HEK293 (cell line): ENCODE data around the gene TAS2R42.
A peak's percentile ranks its signal among the peaks of the same experiment; 100 is the strongest.

Source experiments
- BCL6B ChIP-seq: fragments of 450-650 bp; formaldehyde crosslinking; IDR thresholded peaks from 2 replicates; pipeline ENCODE4 v1.5.1; 2017; ENCODE audit warnings: missing biosample characterization, missing genetic modification characterization
- MZF1 ChIP-seq: fragments of 450-650 bp; formaldehyde crosslinking; IDR thresholded peaks from 2 replicates; pipeline ENCODE4 v1.5.1; 2017; ENCODE audit warnings: missing biosample characterization, missing genetic modification characterization, borderline replicate concordance
- REST ChIP-seq: fragments of 450-650 bp; formaldehyde crosslinking; IDR thresholded peaks from 2 replicates; pipeline ENCODE4 v1.5.1; 2016; ENCODE audit warnings: missing biosample characterization, missing genetic modification characterization
- TCF7L2 ChIP-seq: IDR thresholded peaks from 2 replicates; pipeline ENCODE4 v1.6.1; 2011; ENCODE audit warnings: low read depth, mild to moderate bottlenecking, inconsistent platforms, low read length, moderate library complexity, borderline replicate concordance
- WT1 ChIP-seq: fragments of 450-650 bp; formaldehyde crosslinking; IDR thresholded peaks from 2 replicates; pipeline ENCODE4 v1.5.1; 2016; ENCODE audit warnings: missing biosample characterization, missing genetic modification characterization
- ZBTB17 ChIP-seq: fragments of 450-650 bp; formaldehyde crosslinking; IDR thresholded peaks from 2 replicates; pipeline ENCODE4 v1.5.1; 2016; ENCODE audit warnings: missing biosample characterization, missing genetic modification characterization
- ZFP37 ChIP-seq: fragments of 450-650 bp; formaldehyde crosslinking; IDR thresholded peaks from 2 replicates; pipeline ENCODE4 v1.5.1; 2016; ENCODE audit warnings: missing biosample characterization, missing genetic modification characterization
- ZNF140 ChIP-seq: fragments of 450-650 bp; formaldehyde crosslinking; IDR thresholded peaks from 2 replicates; pipeline ENCODE4 v1.5.1; 2016; ENCODE audit warnings: missing biosample characterization, missing genetic modification characterization
- ZNF292 ChIP-seq: fragments of 450-650 bp; formaldehyde crosslinking; IDR thresholded peaks from 2 replicates; pipeline ENCODE4 v1.5.1; 2016; ENCODE audit warnings: low read depth, missing biosample characterization, missing genetic modification characterization, borderline replicate concordance
- ZNF311 ChIP-seq: fragments of 450-650 bp; formaldehyde crosslinking; IDR thresholded peaks from 2 replicates; pipeline ENCODE4 v1.5.1; 2017; ENCODE audit warnings: missing biosample characterization, missing genetic modification characterization, borderline replicate concordance
- ZNF324 ChIP-seq: fragments of 450-650 bp; formaldehyde crosslinking; IDR thresholded peaks from 2 replicates; pipeline ENCODE4 v1.5.1; 2016; ENCODE audit warnings: missing biosample characterization, missing genetic modification characterization
- ZNF350 ChIP-seq: fragments of 450-650 bp; formaldehyde crosslinking; IDR thresholded peaks from 2 replicates; pipeline ENCODE4 v1.5.0; 2017; ENCODE audit warnings: missing biosample characterization, mild to moderate bottlenecking, missing genetic modification characterization
- ZNF366 ChIP-seq: fragments of 450-650 bp; formaldehyde crosslinking; conservative IDR thresholded peaks from 2 replicates; pipeline ENCODE4 v1.5.1; 2016; ENCODE audit warnings: missing biosample characterization, missing genetic modification characterization
- ZNF37A ChIP-seq: fragments of 450-650 bp; IDR thresholded peaks from 2 replicates; pipeline ENCODE4 v1.5.1; 2018; ENCODE audit warnings: missing biosample characterization, missing genetic modification characterization
- ZNF404 ChIP-seq: fragments of 450-650 bp; formaldehyde crosslinking; IDR thresholded peaks from 2 replicates; pipeline ENCODE4 v1.5.1; 2017; ENCODE audit warnings: missing biosample characterization, missing genetic modification characterization
- ZNF423 ChIP-seq: fragments of 450-650 bp; formaldehyde crosslinking; IDR thresholded peaks from 2 replicates; pipeline ENCODE4 v1.5.1; 2016; ENCODE audit warnings: missing biosample characterization, missing genetic modification characterization
- ZNF510 ChIP-seq: fragments of 450-650 bp; formaldehyde crosslinking; IDR thresholded peaks from 2 replicates; pipeline ENCODE4 v1.5.1; 2018; ENCODE audit warnings: mild to moderate bottlenecking, missing genetic modification characterization, missing biosample characterization; ENCODE audit not compliant: insufficient replicate concordance
- ZNF544 ChIP-seq: fragments of 450-650 bp; formaldehyde crosslinking; IDR thresholded peaks from 2 replicates; pipeline ENCODE4 v1.5.0; 2017; ENCODE audit warnings: missing biosample characterization, missing genetic modification characterization
- ZNF561 ChIP-seq: fragments of 450-650 bp; IDR thresholded peaks from 2 replicates; pipeline ENCODE4 v1.5.1; 2018; ENCODE audit warnings: missing biosample characterization, missing genetic modification characterization, borderline replicate concordance
- ZNF701 ChIP-seq: fragments of 450-650 bp; formaldehyde crosslinking; IDR thresholded peaks from 2 replicates; pipeline ENCODE4 v1.5.1; 2016; ENCODE audit warnings: missing biosample characterization, missing genetic modification characterization
- ZNF704 ChIP-seq: fragments of 450-650 bp; formaldehyde crosslinking; IDR thresholded peaks from 2 replicates; pipeline ENCODE4 v1.5.1; 2016; ENCODE audit warnings: missing biosample characterization, missing genetic modification characterization
- ZSCAN30 ChIP-seq: fragments of 450-650 bp; IDR thresholded peaks from 2 replicates; pipeline ENCODE4 v1.5.1; 2018; ENCODE audit warnings: missing biosample characterization, mild to moderate bottlenecking, missing genetic modification characterization, moderate library complexity
- TF ChIP-seq, protein P1 (sequence below): fragments of 450-650 bp; formaldehyde crosslinking; IDR thresholded peaks from 2 replicates; pipeline ENCODE4 v1.5.1; 2017; ENCODE audit warnings: missing biosample characterization, missing genetic modification characterization
- TF ChIP-seq, protein P2 (sequence below): fragments of 450-650 bp; formaldehyde crosslinking; optimal IDR thresholded peaks from 2 replicates; pipeline ENCODE3; 2016; ENCODE audit warnings: missing biosample characterization, mild to moderate bottlenecking, missing genetic modification characterization
- TF ChIP-seq, protein P3 (sequence below): fragments of 450-650 bp; formaldehyde crosslinking; IDR thresholded peaks from 2 replicates; pipeline ENCODE4 v1.5.1; 2016; ENCODE audit warnings: missing biosample characterization, missing genetic modification characterization, borderline replicate concordance

Gene TAS2R42

GRCh38 chr12:11174022-11174421 lies 12.7 kb downstream of the TAS2R42 start (continued):
- TF ChIP-seq WT1, result no peak
- TF ChIP-seq ZNF561 (tag by site-specific recombination), result no peak
- TF ChIP-seq, protein P1, sequence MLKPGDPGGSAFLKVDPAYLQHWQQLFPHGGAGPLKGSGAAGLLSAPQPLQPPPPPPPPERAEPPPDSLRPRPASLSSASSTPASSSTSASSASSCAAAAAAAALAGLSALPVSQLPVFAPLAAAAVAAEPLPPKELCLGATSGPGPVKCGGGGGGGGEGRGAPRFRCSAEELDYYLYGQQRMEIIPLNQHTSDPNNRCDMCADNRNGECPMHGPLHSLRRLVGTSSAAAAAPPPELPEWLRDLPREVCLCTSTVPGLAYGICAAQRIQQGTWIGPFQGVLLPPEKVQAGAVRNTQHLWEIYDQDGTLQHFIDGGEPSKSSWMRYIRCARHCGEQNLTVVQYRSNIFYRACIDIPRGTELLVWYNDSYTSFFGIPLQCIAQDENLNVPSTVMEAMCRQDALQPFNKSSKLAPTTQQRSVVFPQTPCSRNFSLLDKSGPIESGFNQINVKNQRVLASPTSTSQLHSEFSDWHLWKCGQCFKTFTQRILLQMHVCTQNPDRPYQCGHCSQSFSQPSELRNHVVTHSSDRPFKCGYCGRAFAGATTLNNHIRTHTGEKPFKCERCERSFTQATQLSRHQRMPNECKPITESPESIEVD (tag by site-specific recombination), result peak; percentile 93
- no peak for TF ChIP-seq ZNF292 (tag by site-specific recombination)
- TF ChIP-seq MZF1 (tag by site-specific recombination), result peak; percentile 36; the same call in 1 of the 2 replicates
- TF ChIP-seq ZSCAN30 (tag by site-specific recombination), result 0 out of 2 replicates have a peak, but pooled peaks have one; percentile 20
- peak; percentile 5 for TF ChIP-seq ZNF510 (tag by site-specific recombination)
- TF ChIP-seq ZNF404 (tag by site-specific recombination), result 0 out of 2 replicates have a peak, but pooled peaks have one; percentile 24
- no peak for TF ChIP-seq ZNF704 (tag by site-specific recombination)
- TF ChIP-seq, protein P2, sequence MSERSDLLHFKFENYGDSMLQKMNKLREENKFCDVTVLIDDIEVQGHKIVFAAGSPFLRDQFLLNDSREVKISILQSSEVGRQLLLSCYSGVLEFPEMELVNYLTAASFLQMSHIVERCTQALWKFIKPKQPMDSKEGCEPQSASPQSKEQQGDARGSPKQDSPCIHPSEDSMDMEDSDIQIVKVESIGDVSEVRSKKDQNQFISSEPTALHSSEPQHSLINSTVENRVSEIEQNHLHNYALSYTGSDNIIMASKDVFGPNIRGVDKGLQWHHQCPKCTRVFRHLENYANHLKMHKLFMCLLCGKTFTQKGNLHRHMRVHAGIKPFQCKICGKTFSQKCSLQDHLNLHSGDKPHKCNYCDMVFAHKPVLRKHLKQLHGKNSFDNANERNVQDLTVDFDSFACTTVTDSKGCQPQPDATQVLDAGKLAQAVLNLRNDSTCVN, result no peak
- no peak for TF ChIP-seq ZNF544 (tag by site-specific recombination)
- TF ChIP-seq ZNF140 (tag by site-specific recombination), result no peak
- no peak for TF ChIP-seq ZNF37A (tag by site-specific recombination)
- TF ChIP-seq ZNF350 (tag by site-specific recombination), result 0 out of 2 replicates have a peak, but pooled peaks have one; percentile 29
- TF ChIP-seq, protein P3, sequence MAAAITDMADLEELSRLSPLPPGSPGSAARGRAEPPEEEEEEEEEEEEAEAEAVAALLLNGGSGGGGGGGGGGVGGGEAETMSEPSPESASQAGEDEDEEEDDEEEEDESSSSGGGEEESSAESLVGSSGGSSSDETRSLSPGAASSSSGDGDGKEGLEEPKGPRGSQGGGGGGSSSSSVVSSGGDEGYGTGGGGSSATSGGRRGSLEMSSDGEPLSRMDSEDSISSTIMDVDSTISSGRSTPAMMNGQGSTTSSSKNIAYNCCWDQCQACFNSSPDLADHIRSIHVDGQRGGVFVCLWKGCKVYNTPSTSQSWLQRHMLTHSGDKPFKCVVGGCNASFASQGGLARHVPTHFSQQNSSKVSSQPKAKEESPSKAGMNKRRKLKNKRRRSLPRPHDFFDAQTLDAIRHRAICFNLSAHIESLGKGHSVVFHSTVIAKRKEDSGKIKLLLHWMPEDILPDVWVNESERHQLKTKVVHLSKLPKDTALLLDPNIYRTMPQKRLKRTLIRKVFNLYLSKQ (tag by site-specific recombination), result no peak
- peak; percentile 62 for TF ChIP-seq ZNF366 (tag by site-specific recombination)
- no peak for TF ChIP-seq ZNF423 (tag by site-specific recombination)
- no peak for TF ChIP-seq ZNF324 (tag by site-specific recombination)
- peak; percentile 51; the same call in 1 of the 2 replicates for TF ChIP-seq BCL6B (tag by site-specific recombination)
- TF ChIP-seq TCF7L2, result no peak
- peak; percentile 41; the same call in 1 of the 2 replicates for TF ChIP-seq ZBTB17 (tag by site-specific recombination)
- no peak for TF ChIP-seq ZNF311
- TF ChIP-seq ZFP37, result no peak
- no peak for TF ChIP-seq ZNF701 (tag by site-specific recombination)
- TF ChIP-seq REST, result no peak
